ENCODE data around the gene NSFL1C. TPM values are rescaled to one million over a fixed set of nuclear protein-coding genes. Genes with fewer than 3 reads are reported as not detected.
"Not testable (repeated sequence)": the region's sequence is repeated elsewhere in the genome, so short reads cannot be mapped to it uniquely, and the experiment has no call there.

NSFL1C gene
- total and polyA plus RNA-seq, 3 donors from 2014 or later, result 61.8 to 107 (median 63.9) TPM

DNA sequence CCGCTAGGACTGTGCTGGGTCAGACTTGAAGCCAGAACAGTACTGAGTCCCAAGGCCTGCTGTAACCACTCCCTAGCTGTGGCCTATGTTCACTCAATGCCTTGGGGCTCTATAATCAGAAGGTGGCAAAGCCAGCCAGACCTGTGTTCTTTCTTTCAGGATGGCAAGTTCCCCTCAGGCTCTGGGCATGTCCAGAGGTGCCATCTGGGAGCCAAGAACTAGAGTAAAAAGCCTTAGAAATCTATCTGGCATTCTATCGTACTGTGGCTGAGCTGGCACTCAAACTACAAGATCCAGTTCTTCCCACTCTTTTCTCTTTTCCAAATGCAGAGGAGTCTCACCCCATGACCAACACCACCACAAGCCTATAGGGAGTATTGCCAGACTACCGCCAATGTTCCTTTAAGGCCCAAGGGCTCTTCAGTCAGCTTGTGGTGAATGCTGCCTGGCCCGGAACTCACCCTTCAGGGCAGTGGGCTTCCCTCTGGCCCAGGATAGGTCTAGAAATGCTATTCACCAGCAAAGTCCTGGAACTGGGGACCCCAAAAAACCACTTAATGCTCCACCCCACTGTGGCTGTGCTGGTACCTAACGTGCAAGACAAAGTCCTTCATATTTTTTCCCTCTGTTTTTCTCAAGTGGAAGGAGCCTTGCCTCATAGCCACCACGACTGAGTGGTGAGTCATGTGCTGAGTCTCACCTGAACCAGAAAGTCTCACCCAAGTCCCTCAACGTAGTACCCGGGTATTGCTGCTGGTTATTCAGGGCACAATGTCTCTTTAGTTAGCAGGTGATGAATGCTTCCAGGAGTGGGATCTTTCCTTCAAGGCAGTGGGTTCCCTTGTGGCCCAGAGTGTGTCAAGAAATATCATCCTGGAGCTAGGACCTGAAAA lies 33.1 kb upstream of the NSFL1C start:
- Histone ChIP-seq H3K4me1 (no peaks in the 10 kb centered on the region), H3K27me3 (no peaks in the 10 kb centered on the region), H3K27ac (no peak overlapping the region), H3K9me3 (no peaks in the 10 kb centered on the region), H3K36me3 (ENCODE audit: low read depth, missing control alignments) (no peaks in the 10 kb centered on the region), H3K4me3 (no peak overlapping the region)
- intact Hi-C loops (cut with DNase I; ENCODE audit: low total_unique reads), result no loop called here
- DNase-seq, result no peak
- TF ChIP-seq, protein P1, sequence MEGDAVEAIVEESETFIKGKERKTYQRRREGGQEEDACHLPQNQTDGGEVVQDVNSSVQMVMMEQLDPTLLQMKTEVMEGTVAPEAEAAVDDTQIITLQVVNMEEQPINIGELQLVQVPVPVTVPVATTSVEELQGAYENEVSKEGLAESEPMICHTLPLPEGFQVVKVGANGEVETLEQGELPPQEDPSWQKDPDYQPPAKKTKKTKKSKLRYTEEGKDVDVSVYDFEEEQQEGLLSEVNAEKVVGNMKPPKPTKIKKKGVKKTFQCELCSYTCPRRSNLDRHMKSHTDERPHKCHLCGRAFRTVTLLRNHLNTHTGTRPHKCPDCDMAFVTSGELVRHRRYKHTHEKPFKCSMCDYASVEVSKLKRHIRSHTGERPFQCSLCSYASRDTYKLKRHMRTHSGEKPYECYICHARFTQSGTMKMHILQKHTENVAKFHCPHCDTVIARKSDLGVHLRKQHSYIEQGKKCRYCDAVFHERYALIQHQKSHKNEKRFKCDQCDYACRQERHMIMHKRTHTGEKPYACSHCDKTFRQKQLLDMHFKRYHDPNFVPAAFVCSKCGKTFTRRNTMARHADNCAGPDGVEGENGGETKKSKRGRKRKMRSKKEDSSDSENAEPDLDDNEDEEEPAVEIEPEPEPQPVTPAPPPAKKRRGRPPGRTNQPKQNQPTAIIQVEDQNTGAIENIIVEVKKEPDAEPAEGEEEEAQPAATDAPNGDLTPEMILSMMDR (IDR thresholded peaks at IDR 0.05), result no peak
- no peak for TF ChIP-seq POLR2A (IDR thresholded peaks at IDR 0.05)
- WGBS, 2 donors, result 91 to 95% methylated on average over 8 of the region's 8 CpGs

DNA sequence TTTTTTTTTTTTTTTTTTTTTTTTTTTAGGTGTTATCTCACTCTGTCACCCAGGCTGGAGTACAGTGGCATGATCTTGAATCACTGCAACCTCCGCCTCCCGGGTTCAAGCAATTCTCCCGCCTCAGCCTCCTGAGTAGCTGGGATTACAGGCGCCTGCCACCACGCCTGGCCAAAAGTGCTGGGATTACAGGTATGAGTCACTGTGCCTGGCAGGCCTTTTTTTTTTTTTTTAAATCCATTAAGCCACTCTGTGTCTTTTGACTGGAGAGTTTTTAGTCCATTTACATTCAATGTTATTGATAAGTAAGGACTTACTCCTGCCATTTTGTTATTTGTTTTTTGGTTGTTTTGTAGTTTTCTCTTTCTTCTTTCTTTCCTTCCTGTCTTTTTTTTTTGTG lies 30.7 kb upstream of the NSFL1C start:
- intact Hi-C loops (cut with DNase I; ENCODE audit: low total_unique reads); H3K4me1 ChIP-seq; H3K27ac ChIP-seq; H3K9me3 ChIP-seq; H3K4me3 ChIP-seq; H3K36me3 ChIP-seq (ENCODE audit: low read depth, missing control alignments); DNase-seq; H3K27me3 ChIP-seq: not testable (repeated sequence)
- 93 to 97% methylated on average over 5 of the region's 5 CpGs for WGBS, 2 donors

DNA sequence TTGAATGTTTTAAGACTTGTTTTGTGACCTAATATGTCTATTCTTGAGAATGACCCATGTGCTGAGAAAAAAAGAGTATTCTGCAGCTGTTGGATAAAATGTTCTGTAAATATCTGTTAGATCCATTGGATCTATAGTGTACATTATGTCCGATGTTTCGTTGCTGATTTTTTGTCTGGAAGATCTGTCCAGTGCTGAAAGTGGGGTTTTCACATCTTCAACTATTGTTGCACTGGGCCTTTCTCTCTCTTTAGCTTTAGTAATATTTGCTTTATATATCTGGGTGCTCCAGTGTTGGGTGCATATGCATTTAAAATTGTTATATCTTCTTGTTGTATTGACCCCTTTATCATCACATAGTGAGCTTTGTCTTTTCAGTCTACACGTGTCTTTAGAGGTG lies 30.3 kb upstream of the NSFL1C start:
- Histone ChIP-seq H3K27me3 (no peaks in the 10 kb centered on the region), H3K4me1 (no peaks in the 10 kb centered on the region), H3K27ac (no peak overlapping the region), H3K36me3 (ENCODE audit: low read depth, missing control alignments) (no peaks in the 10 kb centered on the region), H3K4me3 (no peak overlapping the region), H3K9me3 (no peaks in the 10 kb centered on the region)
- TF ChIP-seq, protein P1 (IDR thresholded peaks at IDR 0.05), result no peak
- no peak for TF ChIP-seq POLR2A (IDR thresholded peaks at IDR 0.05)
- DNase-seq, result no peak
- intact Hi-C loops (cut with DNase I; ENCODE audit: low total_unique reads), result no loop called here
- WGBS, 2 donors, result 83 to 85% methylated on average over 3 of the region's 3 CpGs

DNA sequence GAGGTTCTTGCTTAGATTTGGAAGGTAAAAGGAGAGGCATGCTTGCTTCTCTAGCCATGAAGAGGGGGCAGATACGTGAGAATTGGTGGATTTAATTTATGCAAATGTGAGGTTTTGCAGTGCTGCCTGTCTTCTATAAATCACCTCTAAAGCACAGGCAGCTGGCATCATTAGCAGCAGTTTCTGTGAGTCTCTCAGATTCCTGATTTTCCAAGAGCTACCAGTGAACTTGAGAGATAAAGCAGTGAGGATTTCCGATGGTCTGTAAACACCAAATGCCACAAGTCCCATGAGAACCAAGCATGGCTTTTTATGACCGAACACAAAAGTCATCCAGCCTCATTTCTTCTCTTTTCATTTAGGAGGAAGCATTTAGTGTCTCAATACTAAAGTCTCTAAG lies 27.8 kb upstream of the NSFL1C start:
- no peak overlapping the region for H3K4me3 ChIP-seq
- no peaks in the 10 kb centered on the region for H3K27me3 ChIP-seq
- intact Hi-C loops (cut with DNase I; ENCODE audit: low total_unique reads), result no loop called here
- TF ChIP-seq POLR2A (IDR thresholded peaks at IDR 0.05), result no peak
- TF ChIP-seq, protein P1 (IDR thresholded peaks at IDR 0.05), result no peak
- no peaks in the 10 kb centered on the region for H3K4me1 ChIP-seq
- 46 to 47% methylated on average over 3 of the region's 3 CpGs for WGBS, 2 donors
- H3K36me3 ChIP-seq (ENCODE audit: low read depth, missing control alignments), result no peaks in the 10 kb centered on the region
- H3K27ac ChIP-seq, result no peak overlapping the region
- no peaks in the 10 kb centered on the region for H3K9me3 ChIP-seq
- no peak for DNase-seq

DNA sequence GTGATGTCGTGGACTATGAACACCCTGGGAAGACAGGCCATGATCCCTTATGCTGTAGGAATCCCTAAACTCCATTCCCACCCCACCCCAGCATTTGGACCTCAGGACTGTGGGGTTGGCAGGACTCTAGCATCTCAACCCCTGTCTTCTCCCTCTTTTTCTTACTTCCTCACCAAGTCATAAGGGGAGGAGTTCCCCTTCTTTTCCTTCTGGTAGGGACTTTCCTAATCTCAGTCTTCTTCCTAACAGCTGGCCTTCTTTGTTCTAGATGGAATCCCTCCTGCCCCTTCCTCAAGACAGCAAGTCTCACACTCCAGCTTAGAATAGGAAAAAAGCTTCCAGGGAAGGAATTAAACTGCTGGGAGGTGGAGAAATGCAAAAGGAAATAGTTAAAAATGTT lies 26.9 kb upstream of the NSFL1C start:
- Histone ChIP-seq H3K9me3 (no peaks in the 10 kb centered on the region), H3K36me3 (ENCODE audit: low read depth, missing control alignments) (no peaks in the 10 kb centered on the region), H3K27me3 (no peaks in the 10 kb centered on the region), H3K4me3 (no peak overlapping the region), H3K27ac (no peak overlapping the region), H3K4me1 (no peaks in the 10 kb centered on the region)
- intact Hi-C loops (cut with DNase I; ENCODE audit: low total_unique reads), result no loop called here
- DNase-seq, result no peak
- 86 to 94% methylated on average over 1 of the region's 1 CpG for WGBS, 2 donors
- TF ChIP-seq POLR2A (IDR thresholded peaks at IDR 0.05), result no peak
